Measurements from ENCODE around the gene SSBP3.

Gene SSBP3

GRCh38 chr1:54263601-54264226 is 142.5 kb downstream of the SSBP3 start:
- DNase-seq = no peak

DNA sequence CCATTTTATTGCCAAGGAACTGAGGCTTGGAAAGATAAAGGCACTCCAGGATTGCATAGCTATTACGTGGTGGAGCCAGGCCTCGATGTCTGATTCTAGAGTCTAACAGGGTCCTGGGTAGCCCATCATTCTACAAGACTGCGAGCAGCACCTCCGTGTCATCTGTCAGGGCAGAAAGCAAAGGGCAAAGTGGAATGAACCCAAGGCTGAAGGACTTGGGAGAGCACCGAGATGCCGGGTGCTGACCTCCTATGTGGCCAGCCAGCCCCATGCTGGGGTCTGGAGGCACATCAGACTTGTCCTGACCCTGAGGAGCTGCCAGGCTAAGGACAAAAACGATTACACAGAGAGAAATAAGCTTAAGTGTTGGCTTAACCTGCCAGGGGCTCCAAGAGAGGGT is 143.9 kb downstream of the SSBP3 start:
- no peak for DNase-seq

DNA sequence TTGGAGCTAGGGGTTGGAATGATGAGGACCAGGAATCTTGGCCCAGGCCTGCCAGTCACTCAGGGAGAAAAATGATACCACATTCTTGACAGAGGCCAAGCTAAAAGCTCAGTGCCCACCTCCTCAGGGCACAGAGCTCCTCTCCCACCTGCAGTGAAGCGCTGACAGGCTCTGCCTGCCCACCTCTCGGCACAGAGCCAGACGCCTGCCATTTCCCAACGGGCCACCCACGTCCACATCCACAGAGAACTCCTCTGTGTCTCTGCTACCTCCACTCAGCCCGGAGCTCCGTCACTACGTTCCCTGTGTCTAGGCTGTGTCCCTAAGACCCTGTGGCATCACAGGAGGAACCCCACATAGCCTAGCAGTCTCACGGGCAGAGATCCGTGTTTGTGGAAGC is 145.4 kb downstream of the SSBP3 start:
- DNase-seq = no peak

DNA sequence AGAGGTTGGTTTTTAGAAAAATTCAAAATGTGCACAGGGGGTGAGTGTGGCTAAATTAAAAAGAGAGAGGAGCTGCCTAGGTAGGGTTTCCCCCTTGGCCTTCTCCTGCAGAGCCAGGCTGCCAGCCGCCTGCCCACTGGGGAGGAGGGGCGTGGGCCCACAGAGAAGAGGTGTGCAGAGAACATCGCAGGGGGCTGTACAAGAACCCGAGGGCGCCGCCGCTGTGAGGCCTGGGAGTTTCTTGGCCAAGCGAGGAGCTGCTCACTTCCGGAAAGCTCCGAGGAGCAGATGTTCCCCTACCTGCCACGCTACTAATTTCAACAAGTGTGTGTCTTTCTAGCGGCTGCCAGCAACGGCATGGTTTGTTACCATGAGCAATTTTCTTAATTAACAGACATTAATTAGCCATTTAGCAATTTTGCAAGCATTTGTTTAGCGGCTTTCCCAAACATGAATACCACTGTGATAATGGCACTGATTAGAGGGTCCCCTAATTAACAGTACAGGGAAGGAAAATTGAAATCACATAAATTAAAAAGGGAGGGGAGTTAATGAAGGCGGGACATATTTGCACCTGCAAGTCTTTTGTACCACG is 146.6 kb downstream of the SSBP3 start:
- DNase-seq = no peak

DNA sequence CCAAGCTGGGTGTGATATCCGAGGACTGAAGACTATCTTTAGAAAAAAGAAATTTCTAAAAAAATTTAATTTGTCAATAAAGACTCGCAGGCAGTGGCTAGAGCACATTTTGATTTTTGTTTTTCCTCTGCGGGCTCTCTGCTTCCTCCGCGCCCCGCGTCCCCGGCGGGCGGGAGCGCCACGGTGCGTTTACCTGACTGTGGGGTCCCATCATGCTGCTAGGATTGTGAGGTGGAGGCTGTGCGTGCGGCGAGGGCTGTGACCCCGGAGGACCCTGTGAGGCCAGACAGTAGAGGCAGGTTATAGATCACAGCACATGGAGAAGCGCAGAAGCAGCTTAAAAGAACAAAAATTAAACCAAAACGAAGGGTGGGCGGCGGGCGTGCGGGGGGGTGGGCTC is 148.3 kb downstream of the SSBP3 start:
- no peak for DNase-seq

- DNase-seq = no peak
Measured at GRCh38 chr1:54257346-54257620, 148.9 kb downstream of the SSBP3 start.

DNA sequence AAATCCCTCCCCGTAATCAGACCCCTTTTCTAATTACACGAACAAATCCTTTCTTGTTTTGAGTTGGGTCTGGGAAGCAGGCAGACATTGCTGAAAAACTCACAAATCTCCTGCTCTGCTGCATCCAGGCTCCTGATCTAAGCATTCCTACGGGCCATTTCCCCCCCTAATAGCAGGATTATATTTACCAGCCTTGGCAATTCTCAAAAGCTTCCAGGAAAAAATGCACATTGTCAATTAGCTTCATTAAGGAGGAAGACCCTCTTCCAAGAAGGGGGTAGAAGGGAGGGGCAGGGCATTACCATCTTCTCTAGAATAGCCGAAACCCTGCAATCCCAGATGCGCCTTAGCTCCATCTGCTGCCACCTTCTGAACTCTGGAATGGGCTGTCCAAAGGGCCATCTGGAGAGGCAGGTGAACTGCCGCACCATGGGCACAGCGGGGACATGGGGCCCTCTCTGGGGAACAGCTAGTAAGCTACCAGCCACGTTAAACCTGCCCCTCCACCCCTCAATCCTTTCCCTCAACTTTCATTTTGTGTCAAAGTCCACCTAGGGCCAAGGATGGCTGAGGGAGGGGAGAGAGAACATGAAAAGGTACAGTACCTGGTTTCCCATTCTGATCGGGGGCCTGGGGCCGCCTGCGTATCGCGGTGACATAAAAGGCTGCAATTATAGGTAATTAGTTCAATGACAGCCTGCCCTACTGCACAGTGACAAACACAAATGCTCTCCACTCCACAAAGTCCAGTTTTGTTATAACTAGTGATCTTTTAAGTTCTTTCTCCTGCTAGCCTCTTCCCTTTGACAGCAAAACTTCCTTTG is 149.5 kb downstream of the SSBP3 start:
- DNase-seq = no peak

- DNase-seq = no peak
Measured at GRCh38 chr1:54255026-54255702, 151.0 kb downstream of the SSBP3 start.

GRCh38 chr1:54254055-54254454 is 152.1 kb downstream of the SSBP3 start:
- no peak for DNase-seq

- peak in 1 of 2 donors; percentile 74 for DNase-seq
Measured at GRCh38 chr1:54253480-54253879, 152.7 kb downstream of the SSBP3 start.

- DNase-seq = peak; percentile 16 to 56
Measured at GRCh38 chr1:54252371-54252936, 153.7 kb downstream of the SSBP3 start.

- DNase-seq = no peak
Measured at GRCh38 chr1:54250670-54251069, 155.5 kb downstream of the SSBP3 start.

DNA sequence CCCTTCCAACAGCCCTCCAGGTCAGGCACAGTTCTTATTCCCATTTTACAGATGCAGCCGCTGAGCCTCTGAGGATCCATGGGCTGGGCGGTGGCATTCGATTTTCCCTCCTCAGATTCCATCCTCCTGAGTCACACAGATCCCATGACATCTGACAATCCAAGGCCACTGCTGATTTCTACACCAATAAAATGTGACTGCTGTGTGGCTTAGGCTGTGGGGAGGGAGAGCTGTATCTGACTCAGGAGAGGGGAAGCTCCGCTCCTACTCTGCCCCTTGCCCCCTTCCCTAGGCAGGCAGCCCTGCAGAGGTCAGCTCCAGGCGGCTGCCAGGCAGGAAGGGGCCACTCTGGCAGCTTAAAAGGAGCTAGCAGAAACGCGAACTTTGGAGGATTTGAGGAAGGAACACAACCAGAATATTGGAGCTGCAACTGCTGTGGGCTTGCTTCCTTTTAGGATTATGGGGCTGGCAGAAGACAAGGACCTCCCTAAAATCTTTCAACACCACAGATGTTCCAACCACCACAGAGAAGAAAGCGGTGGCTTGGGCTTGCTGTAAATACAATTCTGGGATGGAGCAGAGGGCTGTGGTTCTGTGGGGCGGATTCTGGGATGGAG is 156.3 kb downstream of the SSBP3 start:
- DNase-seq = peak; percentile 88 to 97

DNA sequence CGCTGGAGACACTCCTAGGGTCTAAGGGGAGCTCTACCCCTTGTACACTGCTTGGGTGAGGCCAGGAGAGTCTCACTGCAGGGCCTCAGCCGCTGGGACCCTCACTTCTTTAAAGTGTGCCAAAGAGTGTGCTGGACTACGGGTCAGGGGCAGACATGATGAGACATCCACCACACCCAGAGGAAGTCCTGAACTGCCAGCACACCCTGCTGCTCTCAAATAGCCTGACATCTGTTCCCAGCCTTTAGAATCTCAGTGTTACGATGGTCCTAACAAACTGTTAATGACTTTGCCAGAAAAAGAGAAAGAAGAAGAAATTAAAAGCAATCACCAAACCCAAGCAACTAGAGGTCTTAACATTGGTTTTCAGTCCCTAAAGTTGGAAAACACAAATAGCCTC is 157.2 kb downstream of the SSBP3 start:
- peak in 1 of 2 donors; percentile 53 for DNase-seq

DNA sequence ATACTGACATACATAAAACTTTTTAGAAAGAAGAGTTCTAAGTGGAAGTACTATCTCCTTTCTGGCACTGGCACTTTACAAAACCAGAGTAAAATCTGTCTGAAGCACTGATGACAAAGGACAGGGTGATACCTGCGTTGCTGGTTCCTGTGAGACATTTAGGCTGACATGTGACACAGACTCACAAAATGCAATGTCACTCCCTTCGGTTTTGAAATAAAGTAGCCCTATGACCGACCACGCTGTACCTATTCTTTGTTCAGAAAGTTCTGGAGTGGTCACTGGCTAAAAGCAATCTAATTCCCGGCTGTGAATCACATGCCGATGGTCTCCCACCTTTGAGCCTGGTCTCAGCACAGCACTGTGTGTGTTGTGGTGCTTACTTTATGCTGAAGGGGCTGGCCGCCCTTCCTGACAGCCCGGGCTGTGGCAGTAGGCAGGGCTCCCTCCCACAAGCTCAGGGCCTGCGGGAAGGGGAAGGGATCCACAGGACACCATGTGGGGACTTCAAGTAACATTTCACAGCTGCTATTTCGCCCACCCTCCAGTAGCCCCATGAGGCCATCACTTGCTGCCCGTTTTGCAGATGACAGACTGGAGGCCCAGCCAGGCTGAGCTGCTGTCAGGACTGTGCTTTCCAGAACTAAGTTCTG is 158.2 kb downstream of the SSBP3 start:
- peak; percentile 62 to 93 for DNase-seq

DNA sequence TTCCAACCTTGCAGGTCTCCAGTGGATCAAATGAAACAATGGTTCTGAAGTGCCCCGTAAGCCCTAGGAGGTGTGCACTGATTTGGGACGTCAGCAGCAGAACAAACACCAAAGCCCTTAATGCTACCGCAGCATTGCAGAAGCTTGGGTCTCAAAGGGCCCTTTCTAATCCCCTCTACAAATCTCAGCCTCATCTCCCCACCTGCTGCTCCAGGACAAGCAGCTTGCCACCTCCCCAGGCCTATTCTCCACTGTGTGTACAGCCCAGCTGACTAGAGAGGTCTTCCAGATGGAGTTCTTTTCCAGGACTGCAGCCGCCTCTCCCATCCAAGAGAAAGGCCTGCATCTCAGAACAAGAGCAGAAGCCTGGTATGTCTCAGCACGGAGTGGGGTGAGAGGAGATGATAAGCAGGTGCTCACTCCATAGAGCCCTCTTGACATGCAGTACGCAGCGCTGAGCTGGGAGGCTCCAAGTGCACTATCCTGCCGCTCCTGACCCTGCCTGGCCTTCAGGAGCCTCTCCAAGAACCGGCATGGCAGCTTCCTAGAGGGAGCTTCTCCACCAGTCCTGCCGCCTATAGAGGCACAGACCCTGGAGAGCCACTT is 160.0 kb downstream of the SSBP3 start:
- DNase-seq = no peak

- no peak for DNase-seq
Measured at GRCh38 chr1:54245501-54245900, 160.7 kb downstream of the SSBP3 start.

DNA sequence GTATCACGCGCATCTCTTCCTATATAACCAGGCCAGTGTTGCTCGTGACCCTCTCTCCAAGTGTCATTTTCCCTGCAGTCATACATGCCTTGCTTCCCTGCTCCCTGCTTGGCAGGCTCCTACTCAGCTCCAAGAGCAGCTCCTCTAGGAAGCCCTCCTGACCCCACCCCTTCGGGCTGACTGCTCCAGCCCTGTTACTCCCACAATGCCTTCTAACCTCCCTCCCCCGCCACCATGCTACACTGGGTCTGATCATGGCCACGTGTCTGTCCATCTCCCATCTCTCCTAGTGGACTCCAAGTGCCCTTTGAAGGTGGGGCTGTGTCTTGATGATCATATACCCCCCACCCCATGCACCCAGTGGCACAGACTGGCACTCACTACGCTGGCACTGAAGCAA is 161.5 kb downstream of the SSBP3 start:
- no peak for DNase-seq

DNA sequence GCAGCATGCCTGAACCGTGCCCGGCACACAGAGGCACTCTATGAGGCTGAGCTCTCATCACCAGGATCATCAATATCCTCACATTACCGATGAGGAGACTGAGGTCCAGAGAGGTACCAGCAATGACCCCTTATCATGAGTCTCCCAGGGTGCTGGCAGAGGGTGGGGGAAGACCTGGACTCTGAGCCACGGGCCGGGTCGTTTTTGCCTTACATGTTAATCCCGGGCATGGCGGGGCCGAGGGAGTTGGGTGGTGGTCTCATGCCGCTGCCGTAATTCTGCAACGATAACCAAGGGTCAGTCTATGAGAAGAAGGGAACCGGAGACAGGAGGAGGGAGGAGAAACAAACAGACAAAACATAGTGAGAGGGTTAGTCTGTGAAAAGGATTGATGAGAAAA is 163.2 kb downstream of the SSBP3 start:
- DNase-seq = no peak

DNA sequence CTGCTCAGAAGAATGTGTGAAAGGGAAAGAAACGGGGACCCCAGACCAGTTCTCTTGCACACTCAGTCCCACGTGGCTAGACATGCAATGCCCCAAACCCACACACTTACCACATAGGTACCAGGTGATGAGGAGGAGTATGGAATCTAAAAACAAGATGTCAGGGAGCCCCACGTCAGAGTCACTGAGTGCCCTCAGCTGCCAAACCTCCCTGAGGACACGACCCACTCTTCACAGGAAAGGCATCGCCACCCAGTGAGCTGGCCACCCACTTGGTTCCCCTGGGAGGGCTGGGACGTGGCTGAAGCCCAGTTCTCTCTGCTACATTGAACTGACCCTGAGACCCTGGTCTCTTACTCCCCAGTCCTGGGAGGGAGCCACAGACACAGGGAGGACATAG is 164.8 kb downstream of the SSBP3 start:
- DNase-seq = peak; percentile 47 to 79

- DNase-seq = no peak
Measured at GRCh38 chr1:54240741-54241335, 165.4 kb downstream of the SSBP3 start.
